ENCODE results near the gene INF2. TPM values are rescaled to one million over a fixed set of nuclear protein-coding genes. Genes with fewer than 3 reads are reported as not detected.
"Not testable (repeated sequence)": the region's sequence is repeated elsewhere in the genome, so short reads cannot be mapped to it uniquely, and the experiment has no call there.

INF2 gene
- total RNA-seq, 1 donor from 2014 or later: 249 TPM

- no peaks in the 10 kb centered on the region for H3K36me3 ChIP-seq
- H3K27ac ChIP-seq: no peak overlapping the region
- intact Hi-C loops (cut with DNase I): no loop called here
- no peak overlapping the region for H3K4me3 ChIP-seq
- no peak for DNase-seq (ENCODE audit: low spot score in 2 of 2)
- no peaks in the 10 kb centered on the region for H3K9me3 ChIP-seq
- H3K27me3 ChIP-seq: no peaks in the 10 kb centered on the region
- peaks cover 0 to 2% of the 10 kb centered on the region in 2 donors for H3K4me1 ChIP-seq
- no peak for TF ChIP-seq CTCF (IDR thresholded peaks at IDR 0.05)
Measured at GRCh38 chr14:104664107-104664506, 25.3 kb upstream of the INF2 start.

GRCh38 chr14:104664588-104664987 lies 24.8 kb upstream of the INF2 start:
- DNase-seq (ENCODE audit: low spot score in 2 of 2): no peak
- Histone ChIP-seq H3K4me1 (peaks cover 0 to 2% of the 10 kb centered on the region in 2 donors), H3K9me3 (no peaks in the 10 kb centered on the region), H3K4me3 (no peak overlapping the region), H3K36me3 (no peaks in the 10 kb centered on the region), H3K27ac (no peak overlapping the region), H3K27me3 (no peaks in the 10 kb centered on the region)
- intact Hi-C loops (cut with DNase I): no loop called here
- no peak for TF ChIP-seq CTCF (IDR thresholded peaks at IDR 0.05)

GRCh38 chr14:104665114-104665656 lies 24.2 kb upstream of the INF2 start:
- no peak overlapping the region for H3K4me3 ChIP-seq
- no peaks in the 10 kb centered on the region for H3K36me3 ChIP-seq
- no peaks in the 10 kb centered on the region for H3K9me3 ChIP-seq
- no peak for TF ChIP-seq CTCF (IDR thresholded peaks at IDR 0.05)
- no peak for DNase-seq (ENCODE audit: low spot score in 2 of 2)
- peaks cover 0 to 2% of the 10 kb centered on the region in 2 donors for H3K4me1 ChIP-seq
- H3K27ac ChIP-seq: no peak overlapping the region
- no peaks in the 10 kb centered on the region for H3K27me3 ChIP-seq
- intact Hi-C loops (cut with DNase I): loop anchor here (1.0 kb wide), 1 partner anchor 43 kb away; no protein-coding TSS in a partner anchor

DNA sequence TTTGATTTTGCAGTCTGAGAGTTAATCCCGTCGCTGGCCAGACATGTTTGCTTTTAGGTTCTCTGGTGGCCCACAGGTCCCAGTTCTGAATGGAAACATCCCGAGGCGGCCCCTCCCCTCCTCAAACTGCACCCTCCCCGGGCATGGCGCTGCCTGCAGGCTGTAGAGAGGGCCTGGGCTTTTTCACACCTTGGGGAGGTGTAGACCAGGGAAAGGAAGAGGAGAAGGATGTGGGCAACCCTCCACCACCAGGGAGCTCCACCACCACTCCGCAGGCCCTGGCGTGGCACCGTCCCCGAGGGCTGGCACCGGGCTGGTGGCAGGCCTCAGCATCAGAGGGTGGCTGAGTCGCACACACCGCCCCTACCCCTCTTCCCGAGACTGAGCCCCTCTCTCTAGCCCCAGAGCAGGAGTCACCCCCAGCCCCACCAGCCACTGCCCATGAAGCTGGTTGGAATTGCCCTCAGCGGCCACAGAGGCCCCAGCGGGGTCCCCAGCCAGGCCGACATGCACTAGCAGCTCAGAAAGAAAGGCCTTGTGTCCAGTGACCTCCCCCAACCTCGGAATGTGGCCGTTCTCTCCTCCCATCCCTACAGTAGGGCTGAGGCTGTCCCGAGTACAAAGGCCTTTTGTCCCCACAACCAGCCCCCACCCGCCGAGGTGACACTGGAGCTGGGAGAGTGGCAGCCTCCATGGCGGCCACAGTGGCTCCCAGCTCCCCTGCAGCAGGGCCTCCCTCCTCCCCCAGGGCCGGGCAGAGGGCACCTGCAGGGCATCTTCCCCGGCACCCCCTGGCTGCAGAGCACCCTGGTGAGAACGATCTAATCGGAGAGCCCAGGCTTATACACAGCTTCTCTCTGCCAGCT lies 23.5 kb upstream of the INF2 start:
- Histone ChIP-seq H3K4me3 (no peak overlapping the region), H3K9me3 (no peaks in the 10 kb centered on the region), H3K4me1 (peaks cover 0 to 2% of the 10 kb centered on the region in 2 donors), H3K27me3 (no peaks in the 10 kb centered on the region), H3K27ac (no peak overlapping the region), H3K36me3 (no peaks in the 10 kb centered on the region)
- intact Hi-C loops (cut with DNase I): loop anchor here (1.0 kb wide), 1 partner anchor 42 kb away; no protein-coding TSS in a partner anchor
- peak in 1 of 2 donors; percentile 74 for DNase-seq (ENCODE audit: low spot score in 2 of 2)
- peak; percentile 16 to 49 (median 34) for TF ChIP-seq CTCF (IDR thresholded peaks at IDR 0.05)

- H3K27ac ChIP-seq; H3K36me3 ChIP-seq; H3K27me3 ChIP-seq; DNase-seq (ENCODE audit: low spot score in 2 of 2); H3K4me3 ChIP-seq; intact Hi-C loops (cut with DNase I); H3K9me3 ChIP-seq; H3K4me1 ChIP-seq: not testable (repeated sequence)
Measured at GRCh38 chr14:104666523-104666895, 22.9 kb upstream of the INF2 start.

- Histone ChIP-seq H3K4me3 (no peak overlapping the region), H3K4me1 (peaks cover 0 to 2% of the 10 kb centered on the region in 2 donors), H3K36me3 (no peaks in the 10 kb centered on the region), H3K9me3 (no peaks in the 10 kb centered on the region), H3K27me3 (no peaks in the 10 kb centered on the region), H3K27ac (no peak overlapping the region)
- intact Hi-C loops (cut with DNase I): no loop called here
- no peak for DNase-seq (ENCODE audit: low spot score in 2 of 2)
- TF ChIP-seq CTCF (IDR thresholded peaks at IDR 0.05): no peak
Measured at GRCh38 chr14:104666981-104667380, 22.4 kb upstream of the INF2 start.
